A673 (cell line): ENCODE measurements around the gene SFSWAP. TPM values are rescaled to one million over a fixed set of nuclear protein-coding genes. Genes with fewer than 3 reads are reported as not detected.

ENCODE experiments used
- BruUV-seq: library from RNA; stranded (reverse); fragments of 400-500 nt; replicated peaks from 2 replicates; lab custom pipeline; 2021; lab: Mats Ljungman, UMichigan
- CTCF ChIA-PET: fragments of 300-600 bp; sonication (Branson Sonifier 250); formaldehyde crosslinking; loops from one replicate; lab custom pipeline; 2022; ENCODE audit warnings: antibody characterized with exemption; lab: Charles Lee
- POLR2A ChIA-PET: fragments of 300-600 bp; sonication (Branson Sonifier 250); formaldehyde crosslinking; loops from one replicate; lab custom pipeline; 2022; ENCODE audit warnings: antibody characterized with exemption; ENCODE audit not compliant: low non-redundant PET; lab: Charles Lee
- DNase-seq: peaks from one replicate; pipeline ENCODE4 v3.0.0-alpha.2; 2015; ENCODE audit warnings: low spot score
- H3K27ac ChIP-seq: fragments of 200-600 bp; sonication (generic); 2 replicates; pipeline ENCODE4 v1.5.1; 2016; ENCODE audit warnings: mixed run types, low read depth, mild to moderate bottlenecking, mixed read lengths, antibody characterized with exemption, low read length; ENCODE audit not compliant: poor library complexity, severe bottlenecking
- H3K27me3 ChIP-seq: fragments of 200-600 bp; sonication (generic); replicated peaks from 2 replicates; pipeline ENCODE4 v1.6.1; 2017; ENCODE audit warnings: mixed run types, low read depth, mild to moderate bottlenecking, mixed read lengths, antibody characterized with exemption, low read length; ENCODE audit not compliant: insufficient read depth, poor library complexity
- H3K36me3 ChIP-seq: fragments of 200-600 bp; sonication (generic); 2 replicates; pipeline ENCODE4 v1.6.1; 2016; ENCODE audit warnings: mixed run types, mild to moderate bottlenecking, mixed read lengths, antibody characterized with exemption, low read length; ENCODE audit not compliant: insufficient read depth, poor library complexity, severe bottlenecking
- H3K4me1 ChIP-seq: fragments of 200-600 bp; sonication (generic); 2 replicates; pipeline ENCODE4 v1.6.1; 2017; ENCODE audit warnings: mixed run types, mild to moderate bottlenecking, mixed read lengths, antibody characterized with exemption, low read length; ENCODE audit not compliant: insufficient read depth, poor library complexity, severe bottlenecking
- H3K4me3 ChIP-seq: fragments of 200-600 bp; sonication (generic); 2 replicates; pipeline ENCODE4 v1.5.1; 2016; ENCODE audit warnings: low read depth, mixed run types, mild to moderate bottlenecking, mixed read lengths, low read length; ENCODE audit not compliant: poor library complexity, severe bottlenecking
- H3K9me3 ChIP-seq: fragments of 200-600 bp; sonication (generic); 2 replicates; pipeline ENCODE4 v1.6.1; 2016; ENCODE audit warnings: mixed run types, low read depth, mild to moderate bottlenecking, mixed read lengths, antibody characterized with exemption, low read length; ENCODE audit not compliant: poor library complexity, severe bottlenecking
- EZH2 ChIP-seq: fragments of 200-600 bp; sonication (generic); IDR thresholded peaks from 2 replicates; pipeline ENCODE4 v1.6.1; 2017; ENCODE audit warnings: borderline replicate concordance, low read depth, mild to moderate bottlenecking, mixed read lengths, antibody characterized with exemption, low read length; ENCODE audit not compliant: poor library complexity, severe bottlenecking
- intact Hi-C: fragments of 100-400 bp; cut with micrococcal nuclease; formaldehyde crosslinking; loops from one replicate; pipeline ENCODE4 v1.10.0; 2022; ENCODE audit not compliant: unreplicated experiment
- total RNA-seq: library from RNA; stranded (reverse); gene quantifications from 2 replicates; pipeline ENCODE4 v1.2.3, GENCODE V29; 2021
- TF ChIP-seq, protein P1 (sequence below): fragments of 300-800, 200-600 bp; sonication (generic); conservative IDR thresholded peaks from 2 replicates; pipeline ENCODE4 v1.5.1; 2017; ENCODE audit warnings: low read depth, mild to moderate bottlenecking, antibody characterized with exemption, low read length, moderate library complexity, mixed read lengths

Gene SFSWAP
- total RNA-seq, 1 experiment from 2014 or later, result 66.4 TPM

DNA sequence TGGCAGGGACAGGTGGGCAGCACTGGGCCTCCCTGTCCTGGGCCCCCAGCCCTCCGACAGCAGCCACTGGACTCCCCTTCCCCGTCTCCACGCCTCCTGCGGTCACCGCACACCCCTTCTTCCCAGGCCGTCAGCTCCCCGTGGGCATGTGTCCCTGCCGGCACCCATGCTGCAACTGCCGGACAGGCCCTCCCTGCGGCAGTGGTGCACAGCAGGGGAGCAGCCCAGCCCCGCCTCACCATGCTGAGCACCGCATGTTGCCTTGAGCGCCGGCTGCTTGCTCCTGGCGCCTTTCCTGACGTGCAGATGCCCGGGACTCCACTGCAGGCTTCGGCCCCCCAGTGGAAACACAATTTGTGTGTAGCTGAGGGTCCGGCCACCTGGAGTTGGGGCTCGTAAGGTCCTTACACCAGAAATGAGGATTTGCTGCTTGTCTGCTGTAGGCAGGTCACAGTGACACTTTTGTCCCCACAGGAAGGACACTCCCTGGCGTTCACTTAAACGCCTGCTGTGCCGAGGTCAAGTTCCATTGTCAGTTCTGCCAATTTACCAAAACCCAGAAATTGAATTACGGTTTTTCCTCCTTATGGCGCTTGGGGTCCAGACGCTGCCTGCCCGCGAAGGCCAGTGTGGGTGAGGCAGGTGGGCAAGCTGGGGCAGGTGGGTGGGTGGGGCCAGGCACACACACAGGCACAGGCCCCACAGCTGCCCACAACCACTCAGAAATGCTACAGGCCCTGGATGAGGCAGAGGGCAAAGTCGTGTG, 89.1 kb downstream of the SFSWAP start:
- Histone ChIP-seq H3K36me3 (peaks cover 9% of the 10 kb centered on the region), H3K27me3 (no peaks in the 10 kb centered on the region), H3K27ac (no peak overlapping the region), H3K4me1 (no peaks in the 10 kb centered on the region), H3K9me3 (no peaks in the 10 kb centered on the region), H3K4me3 (no peak overlapping the region)
- no TSS peak for BruUV-seq
- CTCF ChIA-PET, result no interaction called here
- intact Hi-C loops, result no loop called here
- POLR2A ChIA-PET, result no interaction called here
- TF ChIP-seq EZH2, result no peak
- TF ChIP-seq, protein P1, sequence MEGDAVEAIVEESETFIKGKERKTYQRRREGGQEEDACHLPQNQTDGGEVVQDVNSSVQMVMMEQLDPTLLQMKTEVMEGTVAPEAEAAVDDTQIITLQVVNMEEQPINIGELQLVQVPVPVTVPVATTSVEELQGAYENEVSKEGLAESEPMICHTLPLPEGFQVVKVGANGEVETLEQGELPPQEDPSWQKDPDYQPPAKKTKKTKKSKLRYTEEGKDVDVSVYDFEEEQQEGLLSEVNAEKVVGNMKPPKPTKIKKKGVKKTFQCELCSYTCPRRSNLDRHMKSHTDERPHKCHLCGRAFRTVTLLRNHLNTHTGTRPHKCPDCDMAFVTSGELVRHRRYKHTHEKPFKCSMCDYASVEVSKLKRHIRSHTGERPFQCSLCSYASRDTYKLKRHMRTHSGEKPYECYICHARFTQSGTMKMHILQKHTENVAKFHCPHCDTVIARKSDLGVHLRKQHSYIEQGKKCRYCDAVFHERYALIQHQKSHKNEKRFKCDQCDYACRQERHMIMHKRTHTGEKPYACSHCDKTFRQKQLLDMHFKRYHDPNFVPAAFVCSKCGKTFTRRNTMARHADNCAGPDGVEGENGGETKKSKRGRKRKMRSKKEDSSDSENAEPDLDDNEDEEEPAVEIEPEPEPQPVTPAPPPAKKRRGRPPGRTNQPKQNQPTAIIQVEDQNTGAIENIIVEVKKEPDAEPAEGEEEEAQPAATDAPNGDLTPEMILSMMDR, result no peak
- DNase-seq, result peak; percentile 22

DNA sequence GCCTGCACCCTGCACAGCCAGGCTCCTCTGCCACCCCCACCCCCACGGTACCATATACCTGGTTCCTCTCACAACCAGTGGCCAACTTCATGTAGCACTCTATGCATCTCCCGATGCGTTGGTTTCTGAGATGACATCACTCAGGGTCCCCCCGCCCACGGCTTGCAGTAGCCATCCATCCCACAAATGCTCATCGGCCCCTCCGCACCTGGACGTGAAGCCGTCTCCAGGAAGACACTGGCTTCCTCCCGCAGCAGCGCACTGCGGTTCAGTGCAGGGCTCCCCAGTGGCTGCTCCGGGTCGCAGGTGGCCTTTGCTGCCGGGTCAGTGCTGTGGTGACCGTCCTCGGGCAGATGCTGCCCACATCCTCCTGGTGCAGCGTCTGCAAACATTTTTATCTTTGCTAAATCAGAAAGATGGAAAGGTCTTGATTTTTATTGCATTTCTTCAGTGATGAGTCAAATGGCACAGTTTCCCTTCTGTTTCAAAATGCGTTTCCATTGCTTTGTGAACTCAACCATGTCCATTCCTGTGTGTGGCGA, 89.8 kb downstream of the SFSWAP start:
- Histone ChIP-seq H3K4me3 (no peak overlapping the region), H3K27me3 (no peaks in the 10 kb centered on the region), H3K36me3 (peaks cover 9% of the 10 kb centered on the region), H3K4me1 (no peaks in the 10 kb centered on the region), H3K27ac (no peak overlapping the region), H3K9me3 (no peaks in the 10 kb centered on the region)
- POLR2A ChIA-PET, result no interaction called here
- no TSS peak for BruUV-seq
- DNase-seq, result no peak
- no peak for TF ChIP-seq EZH2
- TF ChIP-seq, protein P1, result no peak
- intact Hi-C loops, result no loop called here
- CTCF ChIA-PET, result no interaction called here

DNA sequence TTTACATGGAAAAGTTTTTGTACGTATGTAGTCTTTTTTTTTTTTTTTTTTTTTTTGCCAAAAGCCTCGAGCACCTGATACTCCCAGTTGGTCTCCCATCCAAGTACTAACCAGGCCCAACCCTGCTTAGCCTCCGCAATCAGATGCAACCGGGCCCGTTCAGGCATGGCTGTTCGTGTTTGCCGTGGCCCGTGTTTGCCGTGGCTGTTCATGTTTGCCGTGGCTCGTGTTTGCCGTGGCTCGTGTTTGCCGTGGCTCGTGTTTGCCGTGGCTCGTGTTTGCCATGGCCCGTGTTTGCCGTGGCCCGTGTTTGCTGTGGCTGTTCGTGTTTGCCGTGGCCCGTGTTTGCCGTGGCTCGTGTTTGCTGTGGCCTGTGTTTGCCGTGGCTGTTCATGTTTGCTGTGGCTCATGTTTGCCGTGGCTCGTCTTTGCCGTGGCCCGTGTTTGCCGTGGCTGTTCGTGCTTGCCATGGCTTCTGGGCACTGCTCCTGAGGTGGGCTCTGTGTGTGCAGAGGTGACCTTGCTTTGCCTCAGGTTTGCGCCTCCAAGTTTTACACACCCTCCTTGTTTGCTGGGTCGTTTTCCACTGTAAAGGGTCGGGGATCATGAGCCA, 90.5 kb downstream of the SFSWAP start:
- H3K27me3 ChIP-seq, result no peaks in the 10 kb centered on the region
- POLR2A ChIA-PET, result no interaction called here
- H3K36me3 ChIP-seq, result peaks cover 9% of the 10 kb centered on the region
- no peak overlapping the region for H3K4me3 ChIP-seq
- DNase-seq, result no peak
- CTCF ChIA-PET, result no interaction called here
- no peak overlapping the region for H3K27ac ChIP-seq
- H3K9me3 ChIP-seq, result no peaks in the 10 kb centered on the region
- TF ChIP-seq EZH2, result no peak
- TF ChIP-seq, protein P1, result no peak
- intact Hi-C loops, result no loop called here
- H3K4me1 ChIP-seq, result no peaks in the 10 kb centered on the region
- BruUV-seq, result no TSS peak
